HFFc6 (cell line): Measurements from ENCODE around the gene ZNF775. TPM values are rescaled to one million over a fixed set of nuclear protein-coding genes. Genes with fewer than 3 reads are reported as not detected.
A peak's percentile ranks its signal among the peaks of the same experiment; 100 is the strongest.
"Not testable (repeated sequence)": the region's sequence is repeated elsewhere in the genome, so short reads cannot be mapped to it uniquely, and the experiment has no call there.

Experiments used
- DNase-seq: peaks from one replicate; pipeline ENCODE4 v3.0.0-alpha.2; 2018
- H3K27ac Mint-ChIP-seq: 2 replicates; pipeline ENCODE4 v1.8.0; 2020; ENCODE audit warnings: mild to moderate bottlenecking, mixed read lengths
- H3K27me3 Mint-ChIP-seq: 2 replicates; pipeline ENCODE4 v1.8.0; 2021; ENCODE audit warnings: mild to moderate bottlenecking, moderate library complexity, mixed read lengths; ENCODE audit not compliant: insufficient read depth
- H3K36me3 Mint-ChIP-seq: 2 replicates; pipeline ENCODE4 v1.8.0; 2021; ENCODE audit warnings: low read depth, mixed read lengths
- H3K4me1 Mint-ChIP-seq: 2 replicates; pipeline ENCODE4 v1.8.0; 2020; ENCODE audit warnings: low read depth, mixed read lengths
- H3K4me3 Mint-ChIP-seq: 2 replicates; pipeline ENCODE4 v1.8.0; 2020; ENCODE audit warnings: mild to moderate bottlenecking, moderate library complexity, mixed read lengths
- H3K9me3 Mint-ChIP-seq: 2 replicates; pipeline ENCODE4 v1.8.0; 2020; ENCODE audit warnings: mild to moderate bottlenecking, mixed read lengths
- CTCF ChIP-seq: fragments of 200-600 bp; sonication (generic); IDR thresholded peaks from 2 replicates; pipeline ENCODE4 v1.5.0; 2021; ENCODE audit warnings: antibody characterized with exemption, mild to moderate bottlenecking
- total RNA-seq, 6 experiments: library from RNA; stranded (reverse); fragmentation: NEBNext Ultra II Directional; extraction: Animal tissue kit (Norgen Biotek cat#: 25700); gene quantifications; 2 replicates in 1 of 6; 3 replicates in 5 of 6; pipeline ENCODE4 v1.2.3, GENCODE V29; 2021

Gene ZNF775
- total RNA-seq, 6 experiments from 2014 or later = 2.7 to 3.8 (median 2.9) TPM

- TF ChIP-seq CTCF = no peak
- DNase-seq = no peak
- H3K4me3 Mint-ChIP-seq = no peak overlapping the region
- no peaks in the 10 kb centered on the region for H3K27me3 Mint-ChIP-seq
- peaks cover 18% of the 10 kb centered on the region for H3K4me1 Mint-ChIP-seq
- H3K9me3 Mint-ChIP-seq = no peaks in the 10 kb centered on the region
- H3K27ac Mint-ChIP-seq = no peak overlapping the region
- no peaks in the 10 kb centered on the region for H3K36me3 Mint-ChIP-seq
Observed at GRCh38 chr7:150384406-150385301, 5.5 kb downstream of the ZNF775 start.

- H3K27me3 Mint-ChIP-seq = no peaks in the 10 kb centered on the region
- H3K27ac Mint-ChIP-seq = no peak overlapping the region
- no peak for DNase-seq
- peaks cover 16% of the 10 kb centered on the region for H3K4me1 Mint-ChIP-seq
- H3K36me3 Mint-ChIP-seq = no peaks in the 10 kb centered on the region
- H3K4me3 Mint-ChIP-seq = no peak overlapping the region
- TF ChIP-seq CTCF = no peak
- H3K9me3 Mint-ChIP-seq = no peaks in the 10 kb centered on the region
Observed at GRCh38 chr7:150385302-150385723, 6.2 kb downstream of the ZNF775 start.

GRCh38 chr7:150385884-150386283, 6.8 kb downstream of the ZNF775 start:
- DNase-seq, H3K4me3 Mint-ChIP-seq, H3K36me3 Mint-ChIP-seq, H3K9me3 Mint-ChIP-seq, H3K27me3 Mint-ChIP-seq, H3K27ac Mint-ChIP-seq: not testable (repeated sequence)
- H3K4me1 Mint-ChIP-seq = peaks cover 18% of the 10 kb centered on the region

- DNase-seq = no peak
- Mint-ChIP-seq H3K36me3 (peaks cover 7% of the 10 kb centered on the region), H3K27ac (no peak overlapping the region), H3K4me1 (peaks cover 30% of the 10 kb centered on the region), H3K27me3 (no peaks in the 10 kb centered on the region), H3K9me3 (no peaks in the 10 kb centered on the region), H3K4me3 (no peak overlapping the region)
- TF ChIP-seq CTCF = no peak
Observed at GRCh38 chr7:150388306-150388705, 9.2 kb downstream of the ZNF775 start.

GRCh38 chr7:150388709-150389531, 9.8 kb downstream of the ZNF775 start:
- H3K27ac Mint-ChIP-seq = no peak overlapping the region
- H3K4me1 Mint-ChIP-seq = peaks cover 30% of the 10 kb centered on the region
- no peak overlapping the region for H3K4me3 Mint-ChIP-seq
- 0 out of 2 replicates have a peak, but pooled peaks have one; percentile 11 for TF ChIP-seq CTCF
- no peaks in the 10 kb centered on the region for H3K9me3 Mint-ChIP-seq
- no peaks in the 10 kb centered on the region for H3K27me3 Mint-ChIP-seq
- H3K36me3 Mint-ChIP-seq = peaks cover 7% of the 10 kb centered on the region
- DNase-seq = no peak

- no peak overlapping the region for H3K27ac Mint-ChIP-seq
- peaks cover 36% of the 10 kb centered on the region for H3K4me1 Mint-ChIP-seq
- no peak for DNase-seq
- TF ChIP-seq CTCF = no peak
- H3K4me3 Mint-ChIP-seq = no peak overlapping the region
- no peaks in the 10 kb centered on the region for H3K9me3 Mint-ChIP-seq
- H3K27me3 Mint-ChIP-seq = no peaks in the 10 kb centered on the region
- H3K36me3 Mint-ChIP-seq = peaks cover 7% of the 10 kb centered on the region
Observed at GRCh38 chr7:150389532-150389816, 10.3 kb downstream of the ZNF775 start.
